22Rv1 (cell line): ENCODE results near the gene KIRREL3.

ENCODE experiments used
- CTCF ChIP-seq: fragments of 450-650 bp; IDR thresholded peaks from 2 replicates; pipeline ENCODE4 v1.5.1; 2017; ENCODE audit warnings: mild to moderate bottlenecking
- ZFX ChIP-seq: fragments of 450-650 bp; IDR thresholded peaks from 2 replicates; pipeline ENCODE4 v1.6.1; 2017; ENCODE audit warnings: antibody characterized with exemption, borderline replicate concordance

- no peak for TF ChIP-seq ZFX
- no peak for TF ChIP-seq CTCF
Measured at GRCh38 chr11:126476977-126477376, 523.6 kb downstream of the KIRREL3 start.
